ENCODE data around the gene WASF3.

DNA sequence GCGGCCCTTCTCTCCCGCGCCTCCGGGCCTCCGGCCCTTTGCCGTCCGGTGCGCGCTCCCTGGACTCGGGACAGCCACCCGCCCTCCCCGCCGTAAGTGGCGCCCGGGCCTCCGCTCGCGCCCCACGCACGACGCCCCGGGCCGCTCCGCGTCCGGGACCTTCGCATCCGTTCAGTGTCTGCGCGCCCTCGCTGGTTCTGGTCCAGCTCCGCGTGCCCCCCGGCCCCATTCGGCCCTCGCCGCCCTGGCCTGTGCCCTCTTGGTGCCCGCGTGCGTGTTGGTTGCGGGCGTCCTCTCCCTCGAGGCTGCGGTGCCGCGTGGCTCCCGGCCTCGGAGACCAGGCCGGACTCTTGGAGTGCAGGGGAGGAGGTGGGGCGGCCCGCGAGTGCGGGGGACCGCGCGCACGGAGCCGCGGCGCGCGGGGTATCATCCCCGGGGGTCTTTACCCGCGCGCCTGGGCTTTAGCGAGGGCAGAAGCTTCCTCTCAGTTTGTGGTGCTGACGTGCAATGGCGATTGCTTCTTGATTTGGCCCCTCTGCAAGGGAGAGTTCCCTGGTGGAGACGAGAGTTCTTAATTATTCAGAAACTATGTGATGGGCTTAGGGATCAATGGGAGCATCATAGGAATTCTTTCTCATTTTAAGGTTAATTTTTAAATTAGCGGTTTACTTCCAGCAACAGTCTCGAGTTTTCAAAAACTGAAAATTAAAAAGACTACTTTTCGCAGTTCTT is 757 bp downstream of the WASF3 start:
- TF ChIP-seq, protein P1, sequence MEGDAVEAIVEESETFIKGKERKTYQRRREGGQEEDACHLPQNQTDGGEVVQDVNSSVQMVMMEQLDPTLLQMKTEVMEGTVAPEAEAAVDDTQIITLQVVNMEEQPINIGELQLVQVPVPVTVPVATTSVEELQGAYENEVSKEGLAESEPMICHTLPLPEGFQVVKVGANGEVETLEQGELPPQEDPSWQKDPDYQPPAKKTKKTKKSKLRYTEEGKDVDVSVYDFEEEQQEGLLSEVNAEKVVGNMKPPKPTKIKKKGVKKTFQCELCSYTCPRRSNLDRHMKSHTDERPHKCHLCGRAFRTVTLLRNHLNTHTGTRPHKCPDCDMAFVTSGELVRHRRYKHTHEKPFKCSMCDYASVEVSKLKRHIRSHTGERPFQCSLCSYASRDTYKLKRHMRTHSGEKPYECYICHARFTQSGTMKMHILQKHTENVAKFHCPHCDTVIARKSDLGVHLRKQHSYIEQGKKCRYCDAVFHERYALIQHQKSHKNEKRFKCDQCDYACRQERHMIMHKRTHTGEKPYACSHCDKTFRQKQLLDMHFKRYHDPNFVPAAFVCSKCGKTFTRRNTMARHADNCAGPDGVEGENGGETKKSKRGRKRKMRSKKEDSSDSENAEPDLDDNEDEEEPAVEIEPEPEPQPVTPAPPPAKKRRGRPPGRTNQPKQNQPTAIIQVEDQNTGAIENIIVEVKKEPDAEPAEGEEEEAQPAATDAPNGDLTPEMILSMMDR (IDR thresholded peaks at IDR 0.05; ENCODE audit: low read length): no peak
- no peak for TF ChIP-seq EZH2 (IDR thresholded peaks at IDR 0.05; ENCODE audit: borderline replicate concordance, low read length)
